ENCODE data around the gene C16orf92. TPM values are rescaled to one million over a fixed set of nuclear protein-coding genes. Genes with fewer than 3 reads are reported as not detected.

The C16orf92 gene
- total RNA-seq, 2 donors from 2014 or later, result not detected

DNA sequence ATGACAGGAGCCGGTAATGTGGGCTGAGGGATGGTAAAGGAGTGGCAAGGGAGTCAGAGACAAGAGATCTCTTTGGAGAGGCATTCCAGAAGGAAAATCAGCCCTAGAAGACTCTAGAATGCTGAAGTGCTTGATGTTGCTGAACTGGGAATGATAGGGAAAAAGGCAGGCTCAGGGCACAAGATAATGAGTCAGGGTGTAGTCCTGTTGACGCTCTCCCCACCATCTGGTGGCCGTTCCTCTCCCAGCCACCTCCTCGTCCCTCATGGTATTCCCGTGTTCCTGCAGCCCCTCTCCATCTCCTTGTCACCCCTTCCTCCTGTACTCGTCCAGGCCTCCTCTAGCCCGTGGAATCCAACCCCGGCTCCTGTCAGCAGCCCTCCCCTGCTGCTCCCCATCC, 31.5 kb downstream of the C16orf92 start:
- H3K27me3 ChIP-seq (ENCODE audit: control insufficient read depth, insufficient read depth, low read length, poor library complexity, severe bottlenecking), result no peaks in the 10 kb centered on the region
- H3K27ac ChIP-seq (ENCODE audit: low read depth, low read length), result no peak overlapping the region
- H3K4me1 Mint-ChIP-seq, result peaks cover 4% of the 10 kb centered on the region
- H3K4me1 ChIP-seq (ENCODE audit: control insufficient read depth, insufficient read depth, low read length), result no peaks in the 10 kb centered on the region
- H3K4me3 ChIP-seq (ENCODE audit: low read length), result no peak overlapping the region
- peak overlapping the region; percentile 72 for H3K4me3 Mint-ChIP-seq
- DNase-seq, result no peak
- H3K36me3 ChIP-seq (ENCODE audit: control insufficient read depth, insufficient read depth, low read length), result peaks cover 3% of the 10 kb centered on the region
- no peaks in the 10 kb centered on the region for H3K9me3 Mint-ChIP-seq
- 76 to 88% methylated on average over 8 of the region's 8 CpGs for WGBS, 2 experiments (ENCODE audit: insufficient coverage in 1 of 2, insufficient read length in 1 of 2)
- H3K27ac Mint-ChIP-seq, result no peak overlapping the region
- no peaks in the 10 kb centered on the region for H3K9me3 ChIP-seq (ENCODE audit: control insufficient read depth, low read length)
- peaks cover 10% of the 10 kb centered on the region for H3K27me3 Mint-ChIP-seq (ENCODE audit: insufficient read depth)
- peaks cover under 1% of the 10 kb centered on the region for H3K36me3 Mint-ChIP-seq (ENCODE audit: low read depth)
- TF ChIP-seq, protein P1, sequence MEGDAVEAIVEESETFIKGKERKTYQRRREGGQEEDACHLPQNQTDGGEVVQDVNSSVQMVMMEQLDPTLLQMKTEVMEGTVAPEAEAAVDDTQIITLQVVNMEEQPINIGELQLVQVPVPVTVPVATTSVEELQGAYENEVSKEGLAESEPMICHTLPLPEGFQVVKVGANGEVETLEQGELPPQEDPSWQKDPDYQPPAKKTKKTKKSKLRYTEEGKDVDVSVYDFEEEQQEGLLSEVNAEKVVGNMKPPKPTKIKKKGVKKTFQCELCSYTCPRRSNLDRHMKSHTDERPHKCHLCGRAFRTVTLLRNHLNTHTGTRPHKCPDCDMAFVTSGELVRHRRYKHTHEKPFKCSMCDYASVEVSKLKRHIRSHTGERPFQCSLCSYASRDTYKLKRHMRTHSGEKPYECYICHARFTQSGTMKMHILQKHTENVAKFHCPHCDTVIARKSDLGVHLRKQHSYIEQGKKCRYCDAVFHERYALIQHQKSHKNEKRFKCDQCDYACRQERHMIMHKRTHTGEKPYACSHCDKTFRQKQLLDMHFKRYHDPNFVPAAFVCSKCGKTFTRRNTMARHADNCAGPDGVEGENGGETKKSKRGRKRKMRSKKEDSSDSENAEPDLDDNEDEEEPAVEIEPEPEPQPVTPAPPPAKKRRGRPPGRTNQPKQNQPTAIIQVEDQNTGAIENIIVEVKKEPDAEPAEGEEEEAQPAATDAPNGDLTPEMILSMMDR (conservative IDR thresholded peaks at IDR 0.05), result no peak
- no peak overlapping the region for H3K9ac ChIP-seq (ENCODE audit: extremely low read depth, low read length, poor library complexity, severe bottlenecking)

DNA sequence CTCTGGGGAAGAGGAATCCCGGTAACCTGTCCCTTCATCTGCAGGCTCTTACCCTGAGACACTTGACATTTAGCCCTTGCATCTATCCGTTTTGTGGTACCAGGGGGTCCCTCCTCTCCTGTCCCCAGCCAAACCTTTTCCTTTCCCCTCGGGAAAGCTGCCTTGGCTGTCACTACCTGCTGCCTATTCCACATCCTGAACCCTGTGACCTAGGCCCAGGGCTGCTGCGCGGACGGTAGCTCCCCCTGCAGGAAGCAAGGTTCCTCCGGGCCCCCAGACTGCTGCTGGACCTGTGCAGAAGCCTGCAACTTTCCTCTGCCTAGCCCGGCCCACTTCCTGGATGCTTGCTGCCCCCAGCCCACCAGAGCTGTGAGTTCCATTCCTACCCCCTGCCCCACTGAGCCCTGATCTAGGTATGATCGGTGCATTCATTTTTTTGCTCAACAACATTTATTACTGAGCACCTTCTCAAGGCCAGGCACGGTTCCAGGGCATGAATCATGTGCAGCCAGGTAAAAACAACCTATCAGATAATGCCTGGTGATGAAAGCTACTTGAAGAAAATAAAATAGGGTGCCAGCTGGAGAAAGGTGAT, 32.1 kb downstream of the C16orf92 start:
- WGBS, 2 experiments (ENCODE audit: insufficient coverage in 1 of 2, insufficient read length in 1 of 2), result 30 to 35% methylated on average over 9 to 10 of the region's 10 CpGs
- Mint-ChIP-seq H3K4me3 (peak overlapping the region; percentile 72), H3K27me3 (ENCODE audit: insufficient read depth) (peaks cover 10% of the 10 kb centered on the region), H3K4me1 (peaks cover 4% of the 10 kb centered on the region), H3K9me3 (no peaks in the 10 kb centered on the region), H3K36me3 (ENCODE audit: low read depth) (peaks cover 3% of the 10 kb centered on the region), H3K27ac (no peak overlapping the region)
- no peak overlapping the region for H3K9ac ChIP-seq (ENCODE audit: extremely low read depth, low read length, poor library complexity, severe bottlenecking)
- no peaks in the 10 kb centered on the region for H3K4me1 ChIP-seq (ENCODE audit: control insufficient read depth, insufficient read depth, low read length)
- no peak overlapping the region for H3K27ac ChIP-seq (ENCODE audit: low read depth, low read length)
- TF ChIP-seq, protein P1 (conservative IDR thresholded peaks at IDR 0.05), result peak; percentile 84
- no peaks in the 10 kb centered on the region for H3K27me3 ChIP-seq (ENCODE audit: control insufficient read depth, insufficient read depth, low read length, poor library complexity, severe bottlenecking)
- no peak overlapping the region for H3K4me3 ChIP-seq (ENCODE audit: low read length)
- H3K36me3 ChIP-seq (ENCODE audit: control insufficient read depth, insufficient read depth, low read length), result peaks cover 3% of the 10 kb centered on the region
- peak; percentile 95 for DNase-seq
- no peaks in the 10 kb centered on the region for H3K9me3 ChIP-seq (ENCODE audit: control insufficient read depth, low read length)

DNA sequence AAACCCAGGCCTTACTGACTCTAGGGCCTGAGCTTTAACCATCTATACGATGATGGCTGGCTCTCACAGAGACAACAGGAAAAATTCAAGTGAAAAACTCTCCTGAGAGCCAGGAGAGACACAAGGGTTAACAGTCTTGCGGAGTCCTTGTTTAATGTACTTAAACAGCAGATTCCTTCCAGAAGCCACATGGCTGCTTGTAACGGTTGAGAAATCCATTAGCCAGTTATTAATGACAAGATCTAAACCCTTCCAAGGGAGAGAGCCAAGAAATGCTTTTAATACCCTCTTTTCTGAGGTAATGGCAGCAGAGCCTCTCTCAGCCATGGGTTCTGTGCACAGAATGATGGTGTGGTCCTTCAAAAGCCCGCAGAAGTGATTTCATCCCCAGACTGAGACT, 37.3 kb downstream of the C16orf92 start:
- H3K27me3 ChIP-seq (ENCODE audit: control insufficient read depth, insufficient read depth, low read length, poor library complexity, severe bottlenecking), result no peaks in the 10 kb centered on the region
- no peak overlapping the region for H3K4me3 ChIP-seq (ENCODE audit: low read length)
- peaks cover 1% of the 10 kb centered on the region for H3K36me3 ChIP-seq (ENCODE audit: control insufficient read depth, insufficient read depth, low read length)
- no peak overlapping the region for H3K27ac Mint-ChIP-seq
- no peak for DNase-seq
- TF ChIP-seq, protein P1 (conservative IDR thresholded peaks at IDR 0.05), result no peak
- peaks cover 5% of the 10 kb centered on the region for H3K4me1 ChIP-seq (ENCODE audit: control insufficient read depth, insufficient read depth, low read length)
- peaks cover 7% of the 10 kb centered on the region for H3K36me3 Mint-ChIP-seq (ENCODE audit: low read depth)
- WGBS, 2 experiments (ENCODE audit: insufficient coverage in 1 of 2, insufficient read length in 1 of 2), result 93 to 96% methylated on average over 2 to 4 of the region's 4 CpGs
- H3K27me3 Mint-ChIP-seq (ENCODE audit: insufficient read depth), result no peaks in the 10 kb centered on the region
- H3K9ac ChIP-seq (ENCODE audit: extremely low read depth, low read length, poor library complexity, severe bottlenecking), result no peak overlapping the region
- no peaks in the 10 kb centered on the region for H3K9me3 Mint-ChIP-seq
- no peak overlapping the region for H3K27ac ChIP-seq (ENCODE audit: low read depth, low read length)
- peaks cover 11% of the 10 kb centered on the region for H3K4me1 Mint-ChIP-seq
- H3K9me3 ChIP-seq (ENCODE audit: control insufficient read depth, low read length), result no peaks in the 10 kb centered on the region
- H3K4me3 Mint-ChIP-seq, result no peak overlapping the region

Measured in endodermal cell (in vitro differentiated cells).